GM12878 (cell line): ENCODE data around the gene ARHGAP9. TPM values are rescaled to one million over a fixed set of nuclear protein-coding genes. Genes with fewer than 3 reads are reported as not detected.
A peak's percentile ranks its signal among the peaks of the same experiment; 100 is the strongest.

Source experiments
- ATF7 ChIP-seq: fragments of 450-650 bp; IDR thresholded peaks from 2 replicates; pipeline ENCODE4 v1.6.1; 2016; ENCODE audit warnings: low read depth, mild to moderate bottlenecking
- KLF5 ChIP-seq: fragments of 450-650 bp; IDR thresholded peaks from 2 replicates; pipeline ENCODE4 v1.6.1; 2014; ENCODE audit warnings: mild to moderate bottlenecking; ENCODE audit not compliant: partially characterized antibody
- LARP7 ChIP-seq: fragments of 450-650 bp; IDR thresholded peaks from 2 replicates; pipeline ENCODE4 v1.6.1; 2017; ENCODE audit warnings: mild to moderate bottlenecking
- MXI1 ChIP-seq: fragments of 150-350 bp; IDR thresholded peaks from 2 replicates; pipeline ENCODE4 v1.6.1; 2011; ENCODE audit warnings: low read depth, mild to moderate bottlenecking, inconsistent platforms, low read length, improper control_type of control experiment
- NBN ChIP-seq: fragments of 450-650 bp; IDR thresholded peaks from 2 replicates; pipeline ENCODE4 v1.6.1; 2016
- PML ChIP-seq: IDR thresholded peaks from 2 replicates; pipeline ENCODE4 v1.6.1; 2012; ENCODE audit warnings: low read length, inconsistent platforms
- SIN3A ChIP-seq: IDR thresholded peaks from 2 replicates; pipeline ENCODE4 v1.6.1; 2012; ENCODE audit warnings: low read depth, low read length, improper control_type of control experiment
- SRF ChIP-seq, 2 experiments: IDR thresholded peaks; 2 replicates each; pipeline ENCODE4 v1.6.1; 2011; ENCODE audit warnings: low read depth in 2 of 2, low read length in 2 of 2, mild to moderate bottlenecking in 1 of 2, moderate library complexity in 1 of 2
- TCF7 ChIP-seq: IDR thresholded peaks from 2 replicates; pipeline ENCODE4 v1.6.1; 2014; ENCODE audit warnings: antibody characterized with exemption, borderline replicate concordance
- WRNIP1 ChIP-seq: IDR thresholded peaks from 2 replicates; pipeline ENCODE4 v1.6.1; 2011; ENCODE audit warnings: low read depth, low read length, improper control_type of control experiment, borderline replicate concordance
- YY1 ChIP-seq: IDR thresholded peaks from 2 replicates; pipeline ENCODE4 v1.6.1; 2011; ENCODE audit warnings: low read depth, mild to moderate bottlenecking, low read length
- ZNF384 ChIP-seq: IDR thresholded peaks from 2 replicates; pipeline ENCODE4 v1.6.1; 2012; ENCODE audit warnings: low read depth, mild to moderate bottlenecking, low read length, improper control_type of control experiment, borderline replicate concordance
- polyA plus RNA-seq, 11 experiments: library from polyadenylated mRNA; depleted of rRNA in 4 of 11; unstranded in 6 of 11; stranded (reverse) in 5 of 11; fragments of >200 nt; fragmentation: Nextera tagmentation in 4 of 11; fragmentation: Illumina TruSeq in 1 of 11; extraction: Ambion mirVana in 4 of 11; extraction: Trizol in 1 of 11; gene quantifications; 1 replicate in 1 of 11; 2 replicates in 10 of 11; pipeline versions ENCODE4 v1.2.1 to v1.2.3, GENCODE V29; 2011 to 2016; ENCODE audit warnings: inconsistent platforms in 2 of 11, missing spikeins in 2 of 11, low read depth in 1 of 11
- total RNA-seq, 4 experiments: library from RNA; depleted of rRNA in 3 of 4; stranded (reverse); fragments of >200 nt in 3 of 4; fragmentation: Illumina TruSeq in 1 of 4; extraction: Trizol in 1 of 4; gene quantifications; 2 replicates each; pipeline versions ENCODE4 v1.2.1 to v1.2.3, GENCODE V29; 2013 to 2021
- TF ChIP-seq, protein P1 (sequence below): fragments of 450-650 bp; IDR thresholded peaks from 2 replicates; pipeline ENCODE4 v1.6.1; 2016; ENCODE audit warnings: mild to moderate bottlenecking
- TF ChIP-seq, protein P2 (sequence below): fragments of 450-650 bp; IDR thresholded peaks from 2 replicates; pipeline ENCODE4 v1.6.1; 2017; ENCODE audit warnings: mild to moderate bottlenecking, low read depth, inconsistent platforms; ENCODE audit not compliant: poor library complexity, severe bottlenecking
- TF ChIP-seq, protein P3 (sequence below): fragments of 450-650 bp; IDR thresholded peaks from 2 replicates; pipeline ENCODE4 v1.6.1; 2016; ENCODE audit warnings: mild to moderate bottlenecking, moderate library complexity, borderline replicate concordance
- TF ChIP-seq, protein P4 (sequence below): fragments of 450-650 bp; conservative IDR thresholded peaks from 2 replicates; pipeline ENCODE4 v1.6.1; 2017; ENCODE audit warnings: mild to moderate bottlenecking, moderate library complexity

The ARHGAP9 gene
- total and polyA plus RNA-seq, 10 of the 15 experiments (the other 5 are each of a cell fraction or from before 2014, with no cell fraction given) = 19.5 to 102 (median 76.8) TPM

DNA sequence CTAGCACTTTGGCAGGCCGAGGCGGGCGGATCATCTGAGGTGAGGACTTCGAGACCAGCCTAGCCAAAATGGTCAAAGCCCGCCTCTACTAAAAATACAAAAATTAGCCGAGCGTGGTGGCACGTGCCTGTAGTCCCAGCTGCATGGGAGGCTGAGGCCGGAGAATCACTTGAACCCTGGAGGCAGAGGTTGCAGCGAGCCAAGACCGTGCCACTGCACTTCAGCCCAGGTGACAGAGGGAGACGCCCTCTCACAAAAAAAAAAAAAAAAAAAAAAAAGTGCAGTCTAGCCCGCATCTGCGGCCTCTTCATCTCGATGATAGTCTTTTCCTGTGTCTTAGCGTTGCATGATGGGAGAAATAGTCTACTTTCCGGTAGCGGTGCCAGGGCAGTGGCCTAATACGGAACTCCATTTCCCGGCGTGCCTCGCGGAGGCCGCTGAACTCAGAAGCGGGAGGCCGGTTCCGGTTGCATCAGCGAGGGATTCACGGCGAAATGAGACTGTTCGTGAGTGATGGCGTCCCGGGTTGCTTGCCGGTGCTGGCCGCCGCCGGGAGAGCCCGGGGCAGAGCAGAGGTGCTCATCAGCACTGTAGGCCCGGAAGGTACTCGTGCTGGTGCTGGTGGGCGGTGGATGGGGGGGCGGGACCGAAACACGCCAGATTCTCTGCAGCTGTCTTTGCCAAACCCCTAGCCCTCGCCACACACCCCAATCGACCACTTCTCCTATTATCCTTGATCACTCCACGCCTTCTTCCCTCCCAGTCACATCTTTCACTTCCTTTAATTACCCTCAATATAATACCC is 8.1 kb upstream of the ARHGAP9 start, which contains the start of gene MARS1 (continued):
- TF ChIP-seq, protein P1, sequence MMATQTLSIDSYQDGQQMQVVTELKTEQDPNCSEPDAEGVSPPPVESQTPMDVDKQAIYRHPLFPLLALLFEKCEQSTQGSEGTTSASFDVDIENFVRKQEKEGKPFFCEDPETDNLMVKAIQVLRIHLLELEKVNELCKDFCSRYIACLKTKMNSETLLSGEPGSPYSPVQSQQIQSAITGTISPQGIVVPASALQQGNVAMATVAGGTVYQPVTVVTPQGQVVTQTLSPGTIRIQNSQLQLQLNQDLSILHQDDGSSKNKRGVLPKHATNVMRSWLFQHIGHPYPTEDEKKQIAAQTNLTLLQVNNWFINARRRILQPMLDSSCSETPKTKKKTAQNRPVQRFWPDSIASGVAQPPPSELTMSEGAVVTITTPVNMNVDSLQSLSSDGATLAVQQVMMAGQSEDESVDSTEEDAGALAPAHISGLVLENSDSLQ = peak; percentile 46; the same call in 1 of the 2 replicates
- TF ChIP-seq NBN (peak; percentile 87), SRF (IDR thresholded peaks at IDR 0.05; ENCODE audit: low read depth in 2 of 2, low read length in 2 of 2) (peak; percentile 41 to 51; a peak in 1 of 4 replicates), PML (peak; percentile 78; the same call in 1 of the 2 replicates), TCF7 (no peak), LARP7 (0 out of 2 replicates have a peak, but pooled peaks have one; percentile 49), KLF5 (peak; percentile 32), ZNF384 (peak; percentile 98), MXI1 (peak; percentile 75; the same call in 1 of the 2 replicates), SIN3A (peak; percentile 69; the same call in 1 of the 2 replicates), ATF7 (peak; percentile 82), YY1 (peak; percentile 90), WRNIP1 (no peak)
- TF ChIP-seq, protein P2, sequence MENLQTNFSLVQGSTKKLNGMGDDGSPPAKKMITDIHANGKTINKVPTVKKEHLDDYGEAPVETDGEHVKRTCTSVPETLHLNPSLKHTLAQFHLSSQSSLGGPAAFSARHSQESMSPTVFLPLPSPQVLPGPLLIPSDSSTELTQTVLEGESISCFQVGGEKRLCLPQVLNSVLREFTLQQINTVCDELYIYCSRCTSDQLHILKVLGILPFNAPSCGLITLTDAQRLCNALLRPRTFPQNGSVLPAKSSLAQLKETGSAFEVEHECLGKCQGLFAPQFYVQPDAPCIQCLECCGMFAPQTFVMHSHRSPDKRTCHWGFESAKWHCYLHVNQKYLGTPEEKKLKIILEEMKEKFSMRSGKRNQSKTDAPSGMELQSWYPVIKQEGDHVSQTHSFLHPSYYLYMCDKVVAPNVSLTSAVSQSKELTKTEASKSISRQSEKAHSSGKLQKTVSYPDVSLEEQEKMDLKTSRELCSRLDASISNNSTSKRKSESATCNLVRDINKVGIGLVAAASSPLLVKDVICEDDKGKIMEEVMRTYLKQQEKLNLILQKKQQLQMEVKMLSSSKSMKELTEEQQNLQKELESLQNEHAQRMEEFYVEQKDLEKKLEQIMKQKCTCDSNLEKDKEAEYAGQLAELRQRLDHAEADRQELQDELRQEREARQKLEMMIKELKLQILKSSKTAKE = peak; percentile 57
- TF ChIP-seq, protein P3, sequence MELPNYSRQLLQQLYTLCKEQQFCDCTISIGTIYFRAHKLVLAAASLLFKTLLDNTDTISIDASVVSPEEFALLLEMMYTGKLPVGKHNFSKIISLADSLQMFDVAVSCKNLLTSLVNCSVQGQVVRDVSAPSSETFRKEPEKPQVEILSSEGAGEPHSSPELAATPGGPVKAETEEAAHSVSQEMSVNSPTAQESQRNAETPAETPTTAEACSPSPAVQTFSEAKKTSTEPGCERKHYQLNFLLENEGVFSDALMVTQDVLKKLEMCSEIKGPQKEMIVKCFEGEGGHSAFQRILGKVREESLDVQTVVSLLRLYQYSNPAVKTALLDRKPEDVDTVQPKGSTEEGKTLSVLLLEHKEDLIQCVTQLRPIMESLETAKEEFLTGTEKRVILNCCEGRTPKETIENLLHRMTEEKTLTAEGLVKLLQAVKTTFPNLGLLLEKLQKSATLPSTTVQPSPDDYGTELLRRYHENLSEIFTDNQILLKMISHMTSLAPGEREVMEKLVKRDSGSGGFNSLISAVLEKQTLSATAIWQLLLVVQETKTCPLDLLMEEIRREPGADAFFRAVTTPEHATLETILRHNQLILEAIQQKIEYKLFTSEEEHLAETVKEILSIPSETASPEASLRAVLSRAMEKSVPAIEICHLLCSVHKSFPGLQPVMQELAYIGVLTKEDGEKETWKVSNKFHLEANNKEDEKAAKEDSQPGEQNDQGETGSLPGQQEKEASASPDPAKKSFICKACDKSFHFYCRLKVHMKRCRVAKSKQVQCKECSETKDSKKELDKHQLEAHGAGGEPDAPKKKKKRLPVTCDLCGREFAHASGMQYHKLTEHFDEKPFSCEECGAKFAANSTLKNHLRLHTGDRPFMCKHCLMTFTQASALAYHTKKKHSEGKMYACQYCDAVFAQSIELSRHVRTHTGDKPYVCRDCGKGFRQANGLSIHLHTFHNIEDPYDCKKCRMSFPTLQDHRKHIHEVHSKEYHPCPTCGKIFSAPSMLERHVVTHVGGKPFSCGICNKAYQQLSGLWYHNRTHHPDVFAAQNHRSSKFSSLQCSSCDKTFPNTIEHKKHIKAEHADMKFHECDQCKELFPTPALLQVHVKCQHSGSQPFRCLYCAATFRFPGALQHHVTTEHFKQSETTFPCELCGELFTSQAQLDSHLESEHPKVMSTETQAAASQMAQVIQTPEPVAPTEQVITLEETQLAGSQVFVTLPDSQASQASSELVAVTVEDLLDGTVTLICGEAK = peak; percentile 95
- TF ChIP-seq, protein P4, sequence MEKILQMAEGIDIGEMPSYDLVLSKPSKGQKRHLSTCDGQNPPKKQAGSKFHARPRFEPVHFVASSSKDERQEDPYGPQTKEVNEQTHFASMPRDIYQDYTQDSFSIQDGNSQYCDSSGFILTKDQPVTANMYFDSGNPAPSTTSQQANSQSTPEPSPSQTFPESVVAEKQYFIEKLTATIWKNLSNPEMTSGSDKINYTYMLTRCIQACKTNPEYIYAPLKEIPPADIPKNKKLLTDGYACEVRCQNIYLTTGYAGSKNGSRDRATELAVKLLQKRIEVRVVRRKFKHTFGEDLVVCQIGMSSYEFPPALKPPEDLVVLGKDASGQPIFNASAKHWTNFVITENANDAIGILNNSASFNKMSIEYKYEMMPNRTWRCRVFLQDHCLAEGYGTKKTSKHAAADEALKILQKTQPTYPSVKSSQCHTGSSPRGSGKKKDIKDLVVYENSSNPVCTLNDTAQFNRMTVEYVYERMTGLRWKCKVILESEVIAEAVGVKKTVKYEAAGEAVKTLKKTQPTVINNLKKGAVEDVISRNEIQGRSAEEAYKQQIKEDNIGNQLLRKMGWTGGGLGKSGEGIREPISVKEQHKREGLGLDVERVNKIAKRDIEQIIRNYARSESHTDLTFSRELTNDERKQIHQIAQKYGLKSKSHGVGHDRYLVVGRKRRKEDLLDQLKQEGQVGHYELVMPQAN = peak; percentile 85
